LNCaP clone FGC (cell line): ENCODE results near the gene PRM2.

ENCODE experiments used
- DNase-seq: peaks from one replicate; pipeline ENCODE4 v3.0.0-alpha.2; 2011; ENCODE audit warnings: low read depth
- H3K4me3 ChIP-seq: 2 replicates; pipeline ENCODE4 v1.5.1; 2011; ENCODE audit warnings: mild to moderate bottlenecking, low read depth, low read length, control low read depth
- CTCF ChIP-seq: IDR thresholded peaks from 2 replicates; pipeline ENCODE4 v1.5.1; 2012; ENCODE audit warnings: mild to moderate bottlenecking; ENCODE audit not compliant: control insufficient read depth, insufficient read depth; ENCODE audit errors: extremely low read depth

PRM2 gene

GRCh38 chr16:11265124-11265523, 11.2 kb downstream of the PRM2 start:
- TF ChIP-seq CTCF = no peak
- no peak overlapping the region for H3K4me3 ChIP-seq
- DNase-seq = no peak

GRCh38 chr16:11264155-11264832, 12.0 kb downstream of the PRM2 start:
- H3K4me3 ChIP-seq = no peak overlapping the region
- no peak for DNase-seq
- TF ChIP-seq CTCF = no peak

- no peak for TF ChIP-seq CTCF
- H3K4me3 ChIP-seq = no peak overlapping the region
- no peak for DNase-seq
These were observed 12.5 kb downstream of the PRM2 start for GRCh38 chr16:11263737-11264136.

- TF ChIP-seq CTCF = no peak
- H3K4me3 ChIP-seq = no peak overlapping the region
- no peak for DNase-seq
These were observed 13.4 kb downstream of the PRM2 start for GRCh38 chr16:11262915-11263314.

GRCh38 chr16:11260596-11260966, 15.7 kb downstream of the PRM2 start:
- no peak for DNase-seq
- no peak overlapping the region for H3K4me3 ChIP-seq
- TF ChIP-seq CTCF = no peak

- no peak overlapping the region for H3K4me3 ChIP-seq
- no peak for DNase-seq
- no peak for TF ChIP-seq CTCF
These were observed 16.4 kb downstream of the PRM2 start for GRCh38 chr16:11259655-11260595.
